ENCODE measurements around the gene GALNT18. TPM values are rescaled to one million over a fixed set of nuclear protein-coding genes. Genes with fewer than 3 reads are reported as not detected.

Gene GALNT18
- total RNA-seq, 1 donor from 2014 or later, result 11.7 TPM

GRCh38 chr11:11243590-11244469, 378.0 kb downstream of the GALNT18 start:
- Mint-ChIP-seq H3K4me1 (ENCODE audit: unreplicated experiment) (peaks cover 27% of the 10 kb centered on the region), H3K9me3 (peaks cover 12% of the 10 kb centered on the region), H3K27ac (peak overlapping the region; percentile 52), H3K36me3 (no peaks in the 10 kb centered on the region), H3K27me3 (peaks cover 23% of the 10 kb centered on the region), H3K4me3 (peak overlapping the region; percentile 24)
- no peak for TF ChIP-seq CTCF (conservative IDR thresholded peaks at IDR 0.05)
- no peak for DNase-seq (ENCODE audit: extremely low spot score, unreplicated experiment)

GRCh38 chr11:11243209-11243589, 378.6 kb downstream of the GALNT18 start:
- Mint-ChIP-seq H3K9me3 (peaks cover 9% of the 10 kb centered on the region), H3K27ac (no peak overlapping the region), H3K4me3 (no peak overlapping the region), H3K36me3 (no peaks in the 10 kb centered on the region), H3K4me1 (ENCODE audit: unreplicated experiment) (peaks cover 27% of the 10 kb centered on the region), H3K27me3 (peaks cover 20% of the 10 kb centered on the region)
- DNase-seq (ENCODE audit: extremely low spot score, unreplicated experiment), result no peak
- no peak for TF ChIP-seq CTCF (conservative IDR thresholded peaks at IDR 0.05)

GRCh38 chr11:11241284-11241683, 380.5 kb downstream of the GALNT18 start:
- Mint-ChIP-seq H3K4me3 (no peak overlapping the region), H3K27me3 (peaks cover 9% of the 10 kb centered on the region), H3K4me1 (ENCODE audit: unreplicated experiment) (peaks cover 26% of the 10 kb centered on the region), H3K36me3 (no peaks in the 10 kb centered on the region), H3K9me3 (no peaks in the 10 kb centered on the region), H3K27ac (no peak overlapping the region)
- DNase-seq (ENCODE audit: extremely low spot score, unreplicated experiment), result no peak
- no peak for TF ChIP-seq CTCF (conservative IDR thresholded peaks at IDR 0.05)

- Mint-ChIP-seq H3K27ac (no peak overlapping the region), H3K36me3 (no peaks in the 10 kb centered on the region), H3K4me1 (ENCODE audit: unreplicated experiment) (peaks cover 31% of the 10 kb centered on the region), H3K27me3 (peaks cover 3% of the 10 kb centered on the region), H3K9me3 (no peaks in the 10 kb centered on the region), H3K4me3 (no peak overlapping the region)
- no peak for DNase-seq (ENCODE audit: extremely low spot score, unreplicated experiment)
- no peak for TF ChIP-seq CTCF (conservative IDR thresholded peaks at IDR 0.05)
Observed at GRCh38 chr11:11239959-11240358, 381.8 kb downstream of the GALNT18 start.

- DNase-seq (ENCODE audit: extremely low spot score, unreplicated experiment), result no peak
- TF ChIP-seq CTCF (conservative IDR thresholded peaks at IDR 0.05), result no peak
- Mint-ChIP-seq H3K27ac (no peak overlapping the region), H3K4me3 (no peak overlapping the region), H3K36me3 (no peaks in the 10 kb centered on the region), H3K4me1 (ENCODE audit: unreplicated experiment) (peaks cover 15% of the 10 kb centered on the region), H3K9me3 (no peaks in the 10 kb centered on the region), H3K27me3 (peaks cover 11% of the 10 kb centered on the region)
Observed at GRCh38 chr11:11237070-11237832, 384.6 kb downstream of the GALNT18 start.

Data from type B pancreatic cell (in vitro differentiated cells).